Uterus (tissue), 2 donors: Measurements from ENCODE around the gene MARCHF9.

Experiments used
- POLR2A ChIP-seq, 2 donors: fragments of 450-650 bp; IDR thresholded peaks; one replicate each; pipeline ENCODE4 v1.6.1; 2016; ENCODE audit warnings: antibody characterized with exemption in 2 of 2, mild to moderate bottlenecking in 1 of 2, moderate library complexity in 1 of 2
- TF ChIP-seq, protein P1 (sequence below), 4 experiments: fragments of 200-600 bp in 2 of 4; fragments of 450-650 bp in 2 of 4; sonication (generic) in 2 of 4; IDR thresholded peaks; one replicate each; pipeline ENCODE4 v1.5.1; 2016 to 2019; ENCODE audit warnings: antibody characterized with exemption in 4 of 4, mild to moderate bottlenecking in 2 of 4, moderate library complexity in 1 of 4

DNA sequence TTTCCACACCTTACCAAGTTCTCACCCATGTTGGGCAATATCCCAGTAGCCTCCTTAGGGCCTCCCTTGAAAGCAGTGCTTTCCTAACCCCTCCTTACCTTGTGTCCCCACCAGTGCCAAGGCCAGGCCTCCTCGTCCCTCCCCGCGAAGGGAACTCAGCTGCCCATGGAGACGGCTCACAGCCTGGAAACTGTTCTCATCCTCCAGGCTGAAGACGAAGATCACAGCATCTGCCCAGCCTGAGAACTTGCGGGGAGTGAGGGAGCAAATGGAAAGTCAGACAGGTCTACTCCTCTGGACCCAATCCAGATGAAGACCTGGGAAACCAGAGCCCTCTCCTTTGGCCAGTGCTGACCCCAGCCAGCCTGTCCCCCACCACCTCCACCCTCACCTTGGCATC is 21.0 kb upstream of the MARCHF9 start:
- TF ChIP-seq, protein P1, sequence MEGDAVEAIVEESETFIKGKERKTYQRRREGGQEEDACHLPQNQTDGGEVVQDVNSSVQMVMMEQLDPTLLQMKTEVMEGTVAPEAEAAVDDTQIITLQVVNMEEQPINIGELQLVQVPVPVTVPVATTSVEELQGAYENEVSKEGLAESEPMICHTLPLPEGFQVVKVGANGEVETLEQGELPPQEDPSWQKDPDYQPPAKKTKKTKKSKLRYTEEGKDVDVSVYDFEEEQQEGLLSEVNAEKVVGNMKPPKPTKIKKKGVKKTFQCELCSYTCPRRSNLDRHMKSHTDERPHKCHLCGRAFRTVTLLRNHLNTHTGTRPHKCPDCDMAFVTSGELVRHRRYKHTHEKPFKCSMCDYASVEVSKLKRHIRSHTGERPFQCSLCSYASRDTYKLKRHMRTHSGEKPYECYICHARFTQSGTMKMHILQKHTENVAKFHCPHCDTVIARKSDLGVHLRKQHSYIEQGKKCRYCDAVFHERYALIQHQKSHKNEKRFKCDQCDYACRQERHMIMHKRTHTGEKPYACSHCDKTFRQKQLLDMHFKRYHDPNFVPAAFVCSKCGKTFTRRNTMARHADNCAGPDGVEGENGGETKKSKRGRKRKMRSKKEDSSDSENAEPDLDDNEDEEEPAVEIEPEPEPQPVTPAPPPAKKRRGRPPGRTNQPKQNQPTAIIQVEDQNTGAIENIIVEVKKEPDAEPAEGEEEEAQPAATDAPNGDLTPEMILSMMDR (IDR thresholded peaks at IDR 0.05) = no peak
- no peak for TF ChIP-seq POLR2A (IDR thresholded peaks at IDR 0.05)
